Activated T-helper 9 cell treated with anti-CD3 and anti-CD28 coated beads, Interleukin-2, amount 50 U/mL, for 16 hours (primary cell): ENCODE results near the gene DNASE1.
"Not testable (repeated sequence)": the region's sequence is repeated elsewhere in the genome, so short reads cannot be mapped to it uniquely, and the experiment has no call there.

Experiments
- DNase-seq: peaks from one replicate; pipeline ENCODE4 v3.0.0-alpha.2; 2020; ENCODE audit warnings: low read depth

The DNASE1 gene, protein sequence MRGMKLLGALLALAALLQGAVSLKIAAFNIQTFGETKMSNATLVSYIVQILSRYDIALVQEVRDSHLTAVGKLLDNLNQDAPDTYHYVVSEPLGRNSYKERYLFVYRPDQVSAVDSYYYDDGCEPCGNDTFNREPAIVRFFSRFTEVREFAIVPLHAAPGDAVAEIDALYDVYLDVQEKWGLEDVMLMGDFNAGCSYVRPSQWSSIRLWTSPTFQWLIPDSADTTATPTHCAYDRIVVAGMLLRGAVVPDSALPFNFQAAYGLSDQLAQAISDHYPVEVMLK

GRCh38 chr16:3654249-3654991 is at the start of gene DNASE1:
Gene DNASE1, plus strand, starts transcription at chr16:3654691. Its CDS starts 683 bp downstream, at chr16:3655374.
- DNase-seq: peak; percentile 17

GRCh38 chr16:3606441-3606840 is 48.0 kb upstream of the DNASE1 start:
- DNase-seq: no peak

- DNase-seq: no peak
Observed at GRCh38 chr16:3607161-3607560, 47.3 kb upstream of the DNASE1 start.

- DNase-seq: no peak
Observed at GRCh38 chr16:3607634-3608033, 46.9 kb upstream of the DNASE1 start.

GRCh38 chr16:3608069-3608468 is 46.4 kb upstream of the DNASE1 start:
- no peak for DNase-seq

DNA sequence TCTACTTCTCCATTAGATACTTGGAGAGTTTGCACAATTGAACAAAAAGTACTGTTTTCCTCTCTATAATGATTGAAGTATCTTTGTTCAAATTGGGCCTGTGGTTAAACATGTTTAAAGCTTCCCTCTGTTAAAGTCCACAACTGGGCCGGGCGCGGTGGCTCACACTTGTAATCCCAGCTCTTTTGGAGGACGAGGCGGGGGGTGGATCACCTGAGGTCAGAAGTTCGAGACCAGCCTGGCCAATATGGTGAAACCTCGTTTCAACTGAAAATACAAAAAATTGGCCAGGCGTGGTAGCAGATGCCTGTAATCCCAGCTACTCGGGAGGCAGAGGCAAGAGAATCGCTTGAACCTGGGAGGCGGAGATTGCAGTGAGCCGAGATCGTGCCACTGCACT is 45.5 kb upstream of the DNASE1 start:
- DNase-seq: not testable (repeated sequence)

DNA sequence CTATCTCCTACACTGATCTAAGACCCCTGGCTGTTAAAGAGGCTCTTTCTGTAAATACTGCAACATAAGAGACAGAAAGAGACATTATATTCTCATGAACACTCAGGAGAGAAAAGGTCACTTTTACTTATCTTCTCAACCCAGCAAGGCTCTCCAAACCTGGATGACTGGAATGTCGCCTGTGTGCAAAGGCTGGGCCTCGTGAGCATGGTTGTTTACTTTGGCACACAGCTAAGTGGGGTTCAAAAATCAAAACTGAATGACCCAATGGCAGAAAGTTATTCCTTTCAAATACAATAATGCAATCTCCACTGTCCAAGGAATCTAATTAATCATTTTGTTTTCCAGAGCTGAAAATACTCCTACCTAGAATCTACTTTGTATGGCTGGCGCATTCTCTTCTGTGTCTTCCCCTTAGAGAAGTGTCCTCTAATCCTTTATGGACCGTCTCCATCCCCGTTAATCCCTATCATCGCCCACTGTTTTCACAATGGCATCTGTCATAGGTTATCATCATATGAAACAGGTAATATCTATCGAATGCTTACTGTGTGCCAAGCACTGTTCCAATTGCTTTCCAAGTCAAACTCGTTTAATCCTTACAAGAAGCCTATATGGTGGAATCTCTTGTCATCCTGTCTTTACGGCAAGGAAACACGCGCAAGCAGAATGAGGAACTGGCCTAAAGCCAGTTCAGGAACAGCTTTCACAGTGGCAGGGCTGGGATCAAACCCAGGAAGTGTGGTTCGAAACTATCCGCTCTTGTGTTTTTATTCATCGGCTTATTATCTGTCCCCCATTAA is 44.4 kb upstream of the DNASE1 start:
- DNase-seq: no peak

DNA sequence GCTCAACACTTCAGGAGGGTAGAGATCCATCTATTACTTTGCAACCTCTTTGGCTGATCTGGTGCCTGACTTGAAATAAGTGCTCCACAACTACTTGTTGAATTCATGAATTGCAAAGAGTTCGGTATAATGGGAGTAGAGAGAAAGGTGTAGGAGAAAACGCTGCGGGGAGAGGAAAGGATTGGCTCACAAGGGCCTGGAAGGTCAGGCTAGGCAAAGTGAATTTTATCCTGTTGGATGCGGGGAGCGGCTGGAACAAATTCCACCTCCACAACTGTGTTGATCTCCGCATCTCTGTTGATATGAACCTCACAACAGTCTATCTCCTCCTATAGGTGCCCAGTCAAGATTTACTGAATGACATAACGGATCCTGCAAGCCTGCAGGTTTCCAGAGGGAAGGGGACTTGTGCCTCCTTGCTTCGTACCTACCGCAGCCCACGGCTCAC is 43.8 kb upstream of the DNASE1 start:
- no peak for DNase-seq

GRCh38 chr16:3611146-3611975 is 43.1 kb upstream of the DNASE1 start, which contains the start of gene SLX4:
Gene SLX4, minus strand, starts transcription at chr16:3611606. Its CDS starts 2,642 bp downstream, at chr16:3608964.
- DNase-seq: peak; percentile 88

DNA sequence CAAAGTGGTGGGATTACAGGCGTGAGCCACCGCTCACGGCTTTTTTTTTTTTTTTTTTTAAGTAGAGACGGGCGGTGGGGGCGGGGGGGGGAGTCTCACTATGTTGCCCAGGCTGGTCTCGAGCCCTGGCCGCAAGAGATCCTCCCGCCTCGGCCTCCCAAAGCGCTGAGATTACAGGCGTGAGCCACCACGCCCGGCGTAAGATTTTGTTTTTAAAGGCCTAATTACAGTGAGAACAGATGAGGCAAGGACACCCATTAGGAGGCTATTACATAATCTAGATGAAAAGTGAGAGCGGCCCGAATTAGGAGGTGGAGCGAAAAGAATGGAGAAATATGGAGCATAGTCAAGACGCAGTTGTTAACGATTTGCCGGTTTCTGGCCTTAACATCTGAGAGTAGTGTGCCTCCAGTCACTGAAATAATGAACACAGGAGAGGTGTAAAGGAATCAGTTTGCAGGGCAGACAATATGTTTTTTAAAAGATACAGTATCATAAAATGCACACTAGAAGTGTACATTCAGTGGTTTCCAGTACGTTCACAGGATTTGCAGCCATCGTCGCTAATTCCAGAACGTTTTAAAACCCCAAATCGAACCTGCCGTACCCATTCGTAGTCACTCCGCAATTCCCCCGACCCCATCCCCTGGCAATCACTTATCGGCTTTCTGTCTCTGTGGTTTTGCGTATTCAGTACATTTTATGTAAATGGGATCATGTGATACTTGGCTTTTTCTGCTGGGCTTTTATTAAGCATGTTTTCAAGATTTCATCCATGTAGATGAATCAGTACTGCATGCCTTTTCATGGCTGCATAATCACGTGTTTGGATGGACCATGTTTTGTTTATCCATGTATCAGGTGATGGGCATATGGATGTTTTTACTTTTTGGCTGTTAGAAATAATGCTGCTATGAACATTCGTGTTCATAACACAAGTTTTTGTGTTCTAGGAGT is 41.7 kb upstream of the DNASE1 start:
- no peak for DNase-seq

GRCh38 chr16:3618769-3619141 is 35.7 kb upstream of the DNASE1 start:
- DNase-seq: no peak

DNA sequence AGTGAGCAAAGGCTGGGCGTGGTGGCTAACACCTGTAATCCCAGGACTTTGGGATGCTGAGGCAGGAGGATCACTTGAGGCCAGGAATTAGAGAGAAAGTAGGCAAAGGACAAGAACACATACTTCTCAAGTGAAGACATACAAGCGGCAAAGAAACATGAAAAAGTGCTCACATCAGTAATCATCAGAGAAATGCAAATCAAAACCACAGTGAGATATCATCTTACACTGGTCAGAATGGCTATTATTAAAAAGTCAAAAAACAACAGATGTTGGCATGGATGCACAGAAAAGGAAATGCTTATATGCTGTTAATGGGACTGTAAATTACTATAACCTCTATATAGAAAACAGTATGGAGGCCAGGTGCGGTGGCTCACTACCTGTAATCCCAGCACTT is 30.8 kb upstream of the DNASE1 start:
- DNase-seq: no peak

DNA sequence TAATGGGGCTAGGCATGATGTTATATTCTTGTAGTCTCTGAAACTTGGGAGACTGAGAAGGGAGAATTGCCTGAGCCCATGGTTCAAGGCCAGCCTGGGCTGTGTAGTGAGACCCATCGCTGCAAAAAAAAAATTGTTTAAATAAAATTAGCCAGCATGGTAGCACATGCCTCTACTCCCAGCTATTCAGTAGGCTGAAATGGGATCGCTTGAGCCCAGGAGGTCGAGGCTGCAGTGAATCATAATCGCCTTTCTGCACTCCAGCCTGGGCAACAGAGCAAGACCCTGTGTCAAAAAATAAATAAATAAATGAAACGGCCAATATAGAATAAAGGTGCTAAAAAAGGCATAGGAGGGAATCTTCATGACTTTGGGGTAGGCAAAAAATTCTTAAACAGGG is 29.2 kb upstream of the DNASE1 start:
- DNase-seq: no peak

DNA sequence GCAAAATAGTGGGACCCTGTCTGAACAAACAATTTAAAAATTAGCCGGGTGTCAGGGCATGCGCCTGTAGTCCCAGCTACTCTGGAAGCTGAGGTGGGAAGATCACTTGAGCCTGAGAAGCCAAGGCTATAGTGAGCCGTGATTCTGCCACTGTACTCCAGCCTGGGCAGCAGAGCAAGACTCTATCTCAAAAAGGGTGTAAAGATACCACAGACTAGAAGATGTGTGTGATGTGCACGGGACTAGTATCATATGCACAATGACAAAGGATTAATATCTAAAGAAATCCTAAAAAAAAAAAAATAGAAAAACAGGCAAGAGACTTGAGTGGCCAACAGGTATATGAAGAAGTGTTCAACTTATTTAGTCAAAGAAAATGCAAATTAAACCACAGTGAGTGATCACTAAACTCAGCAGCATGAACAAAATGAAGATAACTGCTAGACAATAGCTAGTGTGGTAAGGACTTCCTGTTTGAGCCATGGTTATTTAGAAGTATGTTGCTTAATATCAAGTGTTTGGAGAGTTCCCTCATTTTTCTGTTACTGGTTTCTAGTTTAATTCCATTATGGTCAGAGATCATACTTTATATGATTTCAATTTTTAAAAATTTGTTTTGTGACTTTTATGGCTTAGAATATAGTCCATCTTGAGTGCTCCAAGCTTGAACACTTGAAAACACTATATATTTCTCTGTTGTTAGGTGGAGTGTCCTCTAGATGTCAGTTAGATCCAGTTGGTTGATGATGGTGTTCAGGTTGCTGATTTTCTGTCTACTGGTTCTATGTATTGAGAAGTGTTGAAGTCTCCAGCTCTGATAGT is 28.4 kb upstream of the DNASE1 start:
- DNase-seq: no peak

DNA sequence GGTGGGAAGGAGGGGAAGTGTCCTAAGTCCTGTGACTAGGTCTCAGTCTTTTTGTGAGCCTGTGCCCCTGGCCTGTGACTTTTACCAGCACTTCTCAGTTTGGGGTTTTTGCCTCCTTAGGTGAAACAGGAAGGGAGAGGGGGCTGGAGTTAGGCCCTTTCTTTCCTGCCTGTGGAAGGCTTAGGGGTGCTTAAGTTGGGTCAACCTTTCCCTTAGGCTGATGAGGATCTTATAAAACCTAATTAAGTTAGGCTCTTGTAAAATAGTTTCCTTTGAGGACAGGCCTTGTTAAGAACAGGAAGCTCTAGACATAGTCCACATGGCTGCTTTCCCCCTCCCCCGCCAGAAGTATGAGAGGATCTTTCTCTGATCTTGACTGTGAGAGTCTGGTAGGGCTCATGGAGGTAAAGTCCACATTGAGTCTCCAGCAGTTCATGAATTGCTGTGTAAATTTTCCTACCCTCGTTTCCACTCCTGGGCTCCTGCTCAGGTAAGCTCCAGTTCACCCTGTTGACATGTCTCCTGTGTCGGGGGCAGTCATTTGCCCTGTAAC is 17.0 kb upstream of the DNASE1 start:
- DNase-seq: no peak

DNA sequence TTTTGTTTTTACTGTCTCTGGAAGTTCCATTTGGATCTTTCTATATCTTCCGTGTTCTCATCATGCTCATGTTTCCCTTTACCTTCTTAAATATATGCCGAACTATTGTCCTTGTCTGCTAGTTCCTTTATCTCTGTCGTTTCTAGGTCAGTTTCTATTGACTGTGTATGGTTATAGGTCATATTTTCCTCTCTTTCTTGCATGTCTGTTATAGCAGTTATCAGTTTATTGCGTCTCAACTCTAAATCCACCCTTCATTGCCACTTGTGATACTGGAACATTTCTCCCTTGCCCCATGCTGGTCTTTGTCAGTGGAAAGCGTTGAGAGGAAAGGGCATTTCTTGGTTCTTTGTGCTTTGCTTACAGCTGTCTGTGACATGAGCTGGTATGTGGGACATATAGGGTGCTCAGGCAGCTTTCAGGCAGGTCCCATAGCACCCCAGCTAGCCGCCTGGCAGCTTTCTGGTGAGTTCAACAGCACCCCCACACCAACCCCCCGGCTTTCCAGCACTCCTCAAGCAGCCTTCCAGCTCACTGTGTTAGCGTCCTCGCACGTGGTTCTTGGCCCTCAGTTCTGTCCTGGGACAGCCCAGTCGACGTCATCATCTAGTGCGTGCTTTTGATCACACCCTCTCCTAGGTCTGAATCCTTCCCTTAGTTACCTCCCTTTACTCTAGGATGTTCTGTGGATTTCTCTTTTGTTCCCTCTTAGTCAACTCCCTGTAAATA is 15.4 kb upstream of the DNASE1 start:
- DNase-seq: no peak

GRCh38 chr16:3640207-3640606 is 14.3 kb upstream of the DNASE1 start:
- DNase-seq: no peak

- DNase-seq: no peak
Observed at GRCh38 chr16:3640632-3641501, 13.6 kb upstream of the DNASE1 start.
